Endothelial cell of umbilical vein (primary cell): ENCODE results near the gene CISH.

ENCODE experiments used
- CTCF ChIP-seq, 2 donors: IDR thresholded peaks; 1 replicate in 1 of 2; 2 replicates in 1 of 2; pipeline ENCODE4 v1.5.1; 2011; ENCODE audit warnings: low read length in 2 of 2, mild to moderate bottlenecking in 2 of 2, moderate library complexity in 2 of 2, control low read depth in 1 of 2, inconsistent platforms in 1 of 2, low read depth in 1 of 2; ENCODE audit not compliant: insufficient read depth in 1 of 2; ENCODE audit errors: extremely low read depth in 1 of 2
- EZH2 ChIP-seq: IDR thresholded peaks from 2 replicates; pipeline ENCODE4 v1.6.1; 2012; ENCODE audit warnings: borderline replicate concordance, low read depth, mild to moderate bottlenecking, moderate library complexity, low read length, inconsistent platforms; ENCODE audit not compliant: severe bottlenecking
- FOS ChIP-seq: IDR thresholded peaks from 2 replicates; pipeline ENCODE4 v1.6.1; 2011; ENCODE audit warnings: mild to moderate bottlenecking, low read length, moderate library complexity, borderline replicate concordance; ENCODE audit not compliant: insufficient read depth
- GATA2 ChIP-seq: IDR thresholded peaks from 2 replicates; pipeline ENCODE4 v1.7.0; 2011; ENCODE audit warnings: low read depth, mild to moderate bottlenecking, moderate library complexity, mixed read lengths, low read length; ENCODE audit not compliant: insufficient read length, insufficient read depth
- JUN ChIP-seq: IDR thresholded peaks from 2 replicates; pipeline ENCODE4 v1.6.1; 2011; ENCODE audit warnings: borderline replicate concordance, low read depth; ENCODE audit not compliant: insufficient read length, insufficient read depth
- MYC ChIP-seq: IDR thresholded peaks from one replicate; pipeline ENCODE4 v1.6.1; 2011; ENCODE audit warnings: mild to moderate bottlenecking, low read depth, low read length
- POLR2A ChIP-seq: IDR thresholded peaks from 2 replicates; pipeline ENCODE4 v1.6.1; 2012; ENCODE audit warnings: low read depth, mild to moderate bottlenecking, control low read depth, low read length
- POLR2AphosphoS5 ChIP-seq: IDR thresholded peaks from 2 replicates; pipeline ENCODE4 v1.6.1; 2012; ENCODE audit warnings: low read depth, mild to moderate bottlenecking, control low read depth, low read length, moderate library complexity; ENCODE audit not compliant: insufficient read depth

DNA sequence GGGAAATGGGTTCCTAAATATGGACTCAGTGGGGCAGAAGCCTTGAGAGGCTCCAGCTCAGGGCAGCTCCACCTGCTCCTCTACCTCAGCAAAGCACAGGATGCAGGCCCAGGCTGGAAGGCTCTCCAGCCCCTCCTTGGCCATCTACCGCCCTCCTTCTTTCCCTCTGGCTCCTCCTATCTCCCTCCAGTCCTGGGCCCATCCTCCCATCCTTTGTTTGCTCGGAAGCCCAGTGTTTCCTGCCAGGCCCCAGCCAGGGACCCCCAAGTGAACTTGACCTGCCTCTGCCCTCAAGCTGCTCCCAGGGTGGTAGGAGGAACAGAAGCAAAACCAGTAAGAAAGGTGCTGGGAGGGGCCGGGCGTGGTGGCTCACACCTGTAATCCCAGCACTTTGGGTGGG is 25.4 kb upstream of the CISH start:
- TF ChIP-seq POLR2A = no peak
- no peak for TF ChIP-seq CTCF (IDR thresholded peaks at IDR 0.05; ENCODE audit: extremely low read depth in 1 of 2, insufficient read depth in 1 of 2, low read depth in 1 of 2, low read length in 2 of 2)
- TF ChIP-seq FOS = no peak
- TF ChIP-seq EZH2 = no peak
- TF ChIP-seq POLR2AphosphoS5 = no peak
- no peak for TF ChIP-seq GATA2
- no peak for TF ChIP-seq JUN
- no peak for TF ChIP-seq MYC
